Muscle layer of duodenum (tissue), 2 donors: ENCODE measurements around the gene CHST9.
"Not testable (repeated sequence)": the region's sequence is repeated elsewhere in the genome, so short reads cannot be mapped to it uniquely, and the experiment has no call there.

Experiments used
- H3K27ac ChIP-seq: one replicate; pipeline ENCODE4 v1.7.0; 2013; ENCODE audit warnings: mild to moderate bottlenecking, low read length
- H3K27me3 ChIP-seq: one replicate; pipeline ENCODE4 v1.7.0; 2013; ENCODE audit warnings: low read depth, mild to moderate bottlenecking, control low read depth, low read length
- H3K36me3 ChIP-seq, 2 donors: one replicate each; pipeline ENCODE4 v1.7.0; 2013; ENCODE audit warnings: low read length in 2 of 2, control low read depth in 1 of 2, mild to moderate bottlenecking in 1 of 2; ENCODE audit not compliant: insufficient read depth in 2 of 2, control insufficient read depth in 1 of 2
- H3K4me1 ChIP-seq, 2 donors: one replicate each; pipeline ENCODE4 v1.7.0; 2013; ENCODE audit warnings: low read length in 2 of 2, mild to moderate bottlenecking in 2 of 2, control low read depth in 1 of 2, moderate library complexity in 1 of 2; ENCODE audit not compliant: insufficient read depth in 2 of 2, control insufficient read depth in 1 of 2
- H3K4me3 ChIP-seq, 2 donors: one replicate each; pipeline ENCODE4 v1.7.0; 2013; ENCODE audit warnings: low read length in 2 of 2, low read depth in 1 of 2, mild to moderate bottlenecking in 1 of 2
- H3K9me3 ChIP-seq, 2 donors: one replicate each; pipeline ENCODE4 v1.7.0; 2013; ENCODE audit warnings: low read length in 2 of 2, control low read depth in 1 of 2, mild to moderate bottlenecking in 1 of 2; ENCODE audit not compliant: control insufficient read depth in 1 of 2
- donor health status: healthy.

Gene CHST9

GRCh38 chr18:27164905-27165304 is 20.2 kb downstream of the CHST9 start:
- Histone ChIP-seq H3K27ac (no peak overlapping the region), H3K4me1 (no peaks in the 10 kb centered on the region), H3K9me3 (no peaks in the 10 kb centered on the region), H3K4me3 (no peak overlapping the region), H3K27me3 (no peaks in the 10 kb centered on the region), H3K36me3 (no peaks in the 10 kb centered on the region)

GRCh38 chr18:27163197-27163716 is 21.9 kb downstream of the CHST9 start:
- H3K36me3 ChIP-seq, H3K27ac ChIP-seq, H3K27me3 ChIP-seq, H3K4me3 ChIP-seq, H3K9me3 ChIP-seq, H3K4me1 ChIP-seq: not testable (repeated sequence)

- H3K27me3 ChIP-seq, H3K9me3 ChIP-seq, H3K27ac ChIP-seq, H3K36me3 ChIP-seq, H3K4me3 ChIP-seq, H3K4me1 ChIP-seq: not testable (repeated sequence)
Observed at GRCh38 chr18:27149240-27149639, 35.9 kb downstream of the CHST9 start.

GRCh38 chr18:27144672-27145071 is 40.4 kb downstream of the CHST9 start:
- Histone ChIP-seq H3K4me1 (no peaks in the 10 kb centered on the region), H3K4me3 (no peak overlapping the region), H3K36me3 (no peaks in the 10 kb centered on the region), H3K27ac (no peak overlapping the region), H3K27me3 (no peaks in the 10 kb centered on the region), H3K9me3 (peaks cover 0 to 5% of the 10 kb centered on the region in 2 donors)

GRCh38 chr18:27143580-27144287 is 41.4 kb downstream of the CHST9 start:
- Histone ChIP-seq H3K9me3 (peaks cover 0 to 2% of the 10 kb centered on the region in 2 donors), H3K27ac (no peak overlapping the region), H3K27me3 (no peaks in the 10 kb centered on the region), H3K4me1 (no peaks in the 10 kb centered on the region), H3K4me3 (no peak overlapping the region), H3K36me3 (no peaks in the 10 kb centered on the region)

- Histone ChIP-seq H3K9me3 (peaks cover 0 to 1% of the 10 kb centered on the region in 2 donors), H3K27ac (no peak overlapping the region), H3K36me3 (no peaks in the 10 kb centered on the region), H3K4me1 (no peaks in the 10 kb centered on the region), H3K27me3 (no peaks in the 10 kb centered on the region), H3K4me3 (no peak overlapping the region)
Observed at GRCh38 chr18:27142891-27143290, 42.2 kb downstream of the CHST9 start.

GRCh38 chr18:27141876-27142275 is 43.2 kb downstream of the CHST9 start:
- Histone ChIP-seq H3K9me3 (no peaks in the 10 kb centered on the region), H3K27ac (no peak overlapping the region), H3K36me3 (no peaks in the 10 kb centered on the region), H3K4me3 (no peak overlapping the region), H3K27me3 (no peaks in the 10 kb centered on the region), H3K4me1 (no peaks in the 10 kb centered on the region)

- no peak overlapping the region for H3K27ac ChIP-seq
- no peaks in the 10 kb centered on the region for H3K4me1 ChIP-seq
- no peak overlapping the region for H3K4me3 ChIP-seq
- no peaks in the 10 kb centered on the region for H3K36me3 ChIP-seq
- no peaks in the 10 kb centered on the region for H3K9me3 ChIP-seq
- H3K27me3 ChIP-seq: no peaks in the 10 kb centered on the region
Observed at GRCh38 chr18:27138079-27138478, 47.0 kb downstream of the CHST9 start.

GRCh38 chr18:27136208-27136535 is 48.9 kb downstream of the CHST9 start:
- H3K36me3 ChIP-seq: no peaks in the 10 kb centered on the region
- no peak overlapping the region for H3K27ac ChIP-seq
- no peak overlapping the region for H3K4me3 ChIP-seq
- no peaks in the 10 kb centered on the region for H3K27me3 ChIP-seq
- no peaks in the 10 kb centered on the region for H3K9me3 ChIP-seq
- no peaks in the 10 kb centered on the region for H3K4me1 ChIP-seq

GRCh38 chr18:27135504-27136207 is 49.5 kb downstream of the CHST9 start:
- Histone ChIP-seq H3K36me3 (no peaks in the 10 kb centered on the region), H3K27ac (no peak overlapping the region), H3K4me1 (no peaks in the 10 kb centered on the region), H3K4me3 (no peak overlapping the region), H3K9me3 (no peaks in the 10 kb centered on the region), H3K27me3 (no peaks in the 10 kb centered on the region)

- Histone ChIP-seq H3K36me3 (no peaks in the 10 kb centered on the region), H3K27ac (no peak overlapping the region), H3K27me3 (no peaks in the 10 kb centered on the region), H3K4me3 (no peak overlapping the region), H3K9me3 (no peaks in the 10 kb centered on the region), H3K4me1 (no peaks in the 10 kb centered on the region)
Observed at GRCh38 chr18:27130065-27130630, 55.0 kb downstream of the CHST9 start.
